Kidney capillary endothelial cell (primary cell): ENCODE measurements around the gene FAM20C.
"Not testable (repeated sequence)": the region's sequence is repeated elsewhere in the genome, so short reads cannot be mapped to it uniquely, and the experiment has no call there.

Source experiments
- DNase-seq: peaks from one replicate; pipeline ENCODE4 v3.0.0-alpha.2; 2018; ENCODE audit warnings: low spot score

FAM20C gene

GRCh38 chr7:174716-175115 lies 17.7 kb upstream of the FAM20C start:
- no peak for DNase-seq

- no peak for DNase-seq
Measured at GRCh38 chr7:175955-176354, 16.4 kb upstream of the FAM20C start.

GRCh38 chr7:176381-176780 lies 16.0 kb upstream of the FAM20C start:
- DNase-seq = no peak

GRCh38 chr7:176786-177459 lies 15.4 kb upstream of the FAM20C start:
- no peak for DNase-seq

- DNase-seq = no peak
Measured at GRCh38 chr7:178444-178843, 13.9 kb upstream of the FAM20C start.

GRCh38 chr7:179209-179681 lies 13.1 kb upstream of the FAM20C start:
- DNase-seq = no peak

- DNase-seq = no peak
Measured at GRCh38 chr7:179948-180694, 12.2 kb upstream of the FAM20C start.

- no peak for DNase-seq
Measured at GRCh38 chr7:181738-182137, 10.6 kb upstream of the FAM20C start.

- not testable (repeated sequence) for DNase-seq
Measured at GRCh38 chr7:182502-182901, 9.9 kb upstream of the FAM20C start.

- no peak for DNase-seq
Measured at GRCh38 chr7:183496-184292, 8.7 kb upstream of the FAM20C start.

GRCh38 chr7:184294-185264 lies 7.8 kb upstream of the FAM20C start:
- DNase-seq = no peak

GRCh38 chr7:186516-187113 lies 5.8 kb upstream of the FAM20C start:
- no peak for DNase-seq

- DNase-seq = no peak
Measured at GRCh38 chr7:187227-187927, 5.0 kb upstream of the FAM20C start.

GRCh38 chr7:188174-188573 lies 4.2 kb upstream of the FAM20C start:
- no peak for DNase-seq

GRCh38 chr7:188727-189500 lies 3.5 kb upstream of the FAM20C start:
- no peak for DNase-seq

- no peak for DNase-seq
Measured at GRCh38 chr7:189719-190118, 2.7 kb upstream of the FAM20C start.

GRCh38 chr7:190196-190595 lies 2.2 kb upstream of the FAM20C start:
- DNase-seq = no peak

- peak; percentile 7 for DNase-seq
Measured at GRCh38 chr7:191105-191980, 1.0 kb upstream of the FAM20C start.
